ENCODE measurements around the gene DENND1A. TPM values are rescaled to one million over a fixed set of nuclear protein-coding genes. Genes with fewer than 3 reads are reported as not detected.

DENND1A gene
- total and polyA plus RNA-seq, 7 donors = 12.8 to 33.2 (median 19.2) TPM

DNA sequence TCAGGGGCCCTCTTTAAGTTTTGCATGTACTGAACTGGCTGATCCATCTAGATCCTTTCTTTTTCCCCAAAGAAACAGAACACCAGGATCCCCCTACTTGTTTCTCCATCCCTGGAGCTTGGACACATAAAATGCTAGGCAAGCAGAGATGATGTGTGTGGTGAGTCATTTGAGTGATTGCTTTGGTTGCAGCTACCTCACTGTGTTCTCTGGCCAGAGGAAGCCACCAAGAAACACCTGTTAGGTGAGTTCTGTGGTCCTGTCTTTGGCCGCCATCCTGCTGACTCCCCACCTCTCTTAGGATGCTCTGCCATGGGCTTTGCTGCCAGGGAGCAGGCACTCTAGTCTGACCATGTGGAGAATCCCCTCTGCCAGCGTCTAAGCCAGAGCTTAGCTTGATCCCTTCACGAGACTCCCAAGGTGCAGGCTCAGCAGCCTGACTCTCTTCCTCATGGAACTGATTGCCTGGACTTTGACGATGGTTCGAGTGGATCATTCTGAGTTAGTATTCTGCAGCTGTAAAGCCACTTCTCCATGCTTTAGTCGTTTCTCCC, 27.3 kb upstream of the DENND1A start:
- no peaks in the 10 kb centered on the region for H3K9me3 ChIP-seq
- intact Hi-C loops (cut with DNase I) = no loop called here
- H3K27me3 ChIP-seq = peaks cover 0 to 10% (median 6%) of the 10 kb centered on the region in 3 donors
- no peak for DNase-seq
- no peak overlapping the region for H3K27ac ChIP-seq
- no peak overlapping the region for H3K4me3 ChIP-seq
- H3K4me1 ChIP-seq = no peaks in the 10 kb centered on the region
- H3K36me3 ChIP-seq = no peaks in the 10 kb centered on the region
- 85 to 86% methylated on average over 6 of the region's 6 CpGs for WGBS, 2 donors
- TF ChIP-seq, protein P1, sequence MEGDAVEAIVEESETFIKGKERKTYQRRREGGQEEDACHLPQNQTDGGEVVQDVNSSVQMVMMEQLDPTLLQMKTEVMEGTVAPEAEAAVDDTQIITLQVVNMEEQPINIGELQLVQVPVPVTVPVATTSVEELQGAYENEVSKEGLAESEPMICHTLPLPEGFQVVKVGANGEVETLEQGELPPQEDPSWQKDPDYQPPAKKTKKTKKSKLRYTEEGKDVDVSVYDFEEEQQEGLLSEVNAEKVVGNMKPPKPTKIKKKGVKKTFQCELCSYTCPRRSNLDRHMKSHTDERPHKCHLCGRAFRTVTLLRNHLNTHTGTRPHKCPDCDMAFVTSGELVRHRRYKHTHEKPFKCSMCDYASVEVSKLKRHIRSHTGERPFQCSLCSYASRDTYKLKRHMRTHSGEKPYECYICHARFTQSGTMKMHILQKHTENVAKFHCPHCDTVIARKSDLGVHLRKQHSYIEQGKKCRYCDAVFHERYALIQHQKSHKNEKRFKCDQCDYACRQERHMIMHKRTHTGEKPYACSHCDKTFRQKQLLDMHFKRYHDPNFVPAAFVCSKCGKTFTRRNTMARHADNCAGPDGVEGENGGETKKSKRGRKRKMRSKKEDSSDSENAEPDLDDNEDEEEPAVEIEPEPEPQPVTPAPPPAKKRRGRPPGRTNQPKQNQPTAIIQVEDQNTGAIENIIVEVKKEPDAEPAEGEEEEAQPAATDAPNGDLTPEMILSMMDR (IDR thresholded peaks at IDR 0.05) = no peak
- TF ChIP-seq POLR2AphosphoS5 (IDR thresholded peaks at IDR 0.05) (no peak), POLR2A (IDR thresholded peaks at IDR 0.05) (no peak), EP300 (IDR thresholded peaks at IDR 0.05) (no peak)

DNA sequence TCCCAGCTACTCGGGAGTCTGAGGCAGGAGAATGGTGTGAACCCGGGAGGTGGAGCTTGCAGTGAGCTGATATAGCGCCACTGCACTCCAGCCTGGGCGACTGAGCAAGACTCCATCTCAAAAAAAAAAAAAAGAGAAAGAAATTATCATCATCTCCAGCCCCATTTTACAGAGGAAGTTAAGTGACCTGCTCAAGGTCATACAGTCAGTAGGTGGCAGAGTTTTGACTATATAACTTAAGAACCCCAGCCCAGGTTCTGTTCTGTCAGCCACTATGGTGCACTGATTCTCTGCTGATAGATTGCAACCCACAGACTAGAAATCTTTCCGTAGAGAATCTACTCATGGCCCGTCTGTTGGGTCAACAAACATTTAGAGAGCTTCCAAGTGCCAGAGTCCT, 25.7 kb upstream of the DENND1A start:
- no peak for DNase-seq

DNA sequence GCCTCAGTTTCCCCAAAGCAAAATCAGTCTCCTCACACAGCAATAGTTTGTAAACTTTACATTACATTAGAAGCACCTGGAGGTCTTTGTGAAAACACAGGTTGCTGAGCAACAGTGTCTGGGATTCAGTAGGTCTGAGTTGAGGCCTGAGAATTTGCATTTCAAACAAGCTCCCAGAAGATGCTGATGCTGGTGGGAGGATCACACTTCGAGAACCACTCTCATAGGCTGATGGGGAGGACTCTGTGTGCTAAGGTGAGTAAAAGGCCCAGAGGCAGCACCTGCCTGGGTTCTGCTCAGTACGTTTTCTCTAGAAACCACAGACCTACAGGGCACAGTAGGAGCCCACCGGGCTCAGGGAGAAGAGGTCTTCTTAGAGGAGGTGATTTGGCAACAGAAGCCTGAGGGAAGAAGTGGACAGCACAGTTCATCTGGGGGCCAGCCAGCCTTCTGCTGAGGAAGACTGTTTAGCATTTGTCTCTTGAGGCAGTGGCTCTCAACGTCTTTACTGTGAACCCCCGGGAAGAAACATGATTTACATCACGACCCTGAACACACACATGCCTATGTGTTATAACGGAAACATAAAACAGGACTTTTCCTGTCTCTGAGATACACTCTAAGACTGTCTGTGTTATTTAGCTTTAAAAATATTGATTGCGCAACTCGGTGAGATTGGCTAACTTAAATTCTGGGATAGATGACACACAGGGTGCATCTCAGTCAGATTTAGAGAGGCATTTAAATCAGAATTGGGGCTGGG, 24.8 kb upstream of the DENND1A start:
- no peak for DNase-seq
- H3K27ac ChIP-seq = no peak overlapping the region
- no peaks in the 10 kb centered on the region for H3K4me1 ChIP-seq

More for the DNA sequence above, 25.7 kb upstream of the DENND1A start:
- Histone ChIP-seq H3K4me1 (no peaks in the 10 kb centered on the region), H3K36me3 (no peaks in the 10 kb centered on the region), H3K27me3 (peaks cover 0 to 6% (median 6%) of the 10 kb centered on the region in 3 donors), H3K4me3 (no peak overlapping the region), H3K9me3 (no peaks in the 10 kb centered on the region), H3K27ac (no peak overlapping the region)
- WGBS, 2 donors = 87 to 92% methylated on average over 6 of the region's 6 CpGs
- intact Hi-C loops (cut with DNase I) = no loop called here
- no peak for TF ChIP-seq POLR2A (IDR thresholded peaks at IDR 0.05)
- TF ChIP-seq POLR2AphosphoS5 (IDR thresholded peaks at IDR 0.05) = no peak

DNA sequence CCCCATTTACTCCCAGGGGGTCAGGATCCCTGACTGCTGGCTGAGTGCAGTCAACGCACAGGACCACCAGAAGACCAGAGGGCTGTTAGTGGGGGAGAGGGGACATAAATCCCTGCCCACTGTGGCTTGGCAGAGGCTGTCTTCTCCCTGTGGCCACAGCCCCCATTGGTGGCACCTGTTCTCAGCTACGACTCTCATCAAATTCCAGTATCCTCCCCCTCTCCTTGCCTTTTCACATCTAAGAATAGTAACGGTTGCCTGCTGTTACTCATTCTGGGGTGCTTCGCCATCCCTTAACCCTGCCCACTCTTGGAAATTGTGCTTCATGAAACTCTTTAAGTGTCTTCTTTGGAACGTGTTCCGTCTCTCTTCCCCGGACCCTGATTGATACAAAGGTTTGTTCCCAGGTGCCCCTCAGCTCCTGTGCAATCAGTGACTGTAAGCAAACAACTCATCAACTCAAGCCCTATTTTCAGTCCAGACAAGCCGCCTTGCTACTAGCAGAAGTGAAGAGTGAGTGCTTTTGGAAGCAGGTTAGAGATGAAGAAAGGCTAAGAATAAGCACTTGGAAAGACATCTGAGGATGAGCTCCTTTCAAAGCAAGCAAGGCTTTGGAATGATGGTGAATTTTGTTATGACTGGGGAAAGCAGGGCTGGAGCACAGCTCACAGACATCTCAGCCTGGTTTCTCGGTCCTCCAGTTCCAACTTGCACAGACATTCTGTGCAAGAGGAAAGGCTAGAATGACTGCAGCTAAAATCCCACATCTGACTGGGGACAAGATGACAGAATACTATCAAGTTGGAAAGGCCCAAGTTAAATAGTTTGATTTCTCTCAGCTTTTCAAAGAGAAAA, 22.9 kb upstream of the DENND1A start:
- Histone ChIP-seq H3K36me3 (no peaks in the 10 kb centered on the region), H3K4me3 (no peak overlapping the region), H3K27ac (no peak overlapping the region), H3K9me3 (no peaks in the 10 kb centered on the region), H3K27me3 (peaks cover 0 to 6% (median 6%) of the 10 kb centered on the region in 3 donors), H3K4me1 (no peaks in the 10 kb centered on the region)
- TF ChIP-seq POLR2A (IDR thresholded peaks at IDR 0.05) (no peak), POLR2AphosphoS5 (IDR thresholded peaks at IDR 0.05) (no peak), EP300 (IDR thresholded peaks at IDR 0.05) (no peak)
- TF ChIP-seq, protein P1 (IDR thresholded peaks at IDR 0.05) = no peak
- WGBS, 2 donors = 79 to 87% methylated on average over 9 of the region's 9 CpGs
- no peak for DNase-seq
- intact Hi-C loops (cut with DNase I) = no loop called here

More for the DNA sequence above, 24.8 kb upstream of the DENND1A start:
- H3K36me3 ChIP-seq = no peaks in the 10 kb centered on the region
- intact Hi-C loops (cut with DNase I) = no loop called here
- H3K9me3 ChIP-seq = no peaks in the 10 kb centered on the region
- H3K4me3 ChIP-seq = no peak overlapping the region
- TF ChIP-seq EP300 (IDR thresholded peaks at IDR 0.05) = no peak
- no peak for TF ChIP-seq POLR2AphosphoS5 (IDR thresholded peaks at IDR 0.05)
- no peak for TF ChIP-seq POLR2A (IDR thresholded peaks at IDR 0.05)
- TF ChIP-seq, protein P1 (IDR thresholded peaks at IDR 0.05) = no peak
- 67 to 75% methylated on average over 9 of the region's 9 CpGs for WGBS, 2 donors
- H3K27me3 ChIP-seq = peaks cover 0 to 6% (median 6%) of the 10 kb centered on the region in 3 donors

DNA sequence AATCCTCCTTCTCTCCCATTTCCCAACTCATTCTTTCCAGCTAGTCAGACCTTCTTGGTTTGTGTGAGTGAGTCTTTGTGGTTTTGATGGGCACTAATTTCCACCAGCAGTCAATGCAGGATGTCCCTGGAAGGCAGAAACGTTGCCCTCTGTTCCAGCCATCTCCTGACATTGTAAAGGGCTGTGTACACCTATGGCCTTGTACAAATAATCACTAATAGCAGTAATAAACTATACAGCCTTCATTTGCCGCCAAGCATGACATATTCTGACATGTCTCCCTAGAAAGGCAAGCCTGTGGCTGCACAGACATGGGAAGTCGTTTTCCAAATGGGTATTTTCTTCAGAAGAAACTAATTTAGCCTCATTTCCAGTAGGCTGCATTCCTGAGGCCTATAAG, 18.4 kb upstream of the DENND1A start:
- TF ChIP-seq POLR2AphosphoS5 (IDR thresholded peaks at IDR 0.05) = no peak
- no peak for TF ChIP-seq EP300 (IDR thresholded peaks at IDR 0.05)
- TF ChIP-seq POLR2A (IDR thresholded peaks at IDR 0.05) = no peak
- TF ChIP-seq, protein P1 (IDR thresholded peaks at IDR 0.05) = no peak
- no peak overlapping the region for H3K4me3 ChIP-seq
- H3K9me3 ChIP-seq = no peaks in the 10 kb centered on the region
- intact Hi-C loops (cut with DNase I) = no loop called here
- H3K27ac ChIP-seq = no peak overlapping the region
- H3K27me3 ChIP-seq = no peaks in the 10 kb centered on the region
- no peaks in the 10 kb centered on the region for H3K4me1 ChIP-seq
- 16 to 31% methylated on average over 3 of the region's 3 CpGs for WGBS, 2 donors
- DNase-seq = no peak
- no peaks in the 10 kb centered on the region for H3K36me3 ChIP-seq
